K562 (cell line): ENCODE results near the gene LIN28A. TPM values are rescaled to one million over a fixed set of nuclear protein-coding genes. Genes with fewer than 3 reads are reported as not detected.
A peak's percentile ranks its signal among the peaks of the same experiment; 100 is the strongest.

ENCODE experiments used
- BRF2 ChIP-seq: IDR thresholded peaks from 3 replicates; pipeline ENCODE4 v1.6.1; 2011; ENCODE audit warnings: borderline replicate concordance, mild to moderate bottlenecking; ENCODE audit not compliant: insufficient read length, insufficient read depth
- HCFC1 ChIP-seq: IDR thresholded peaks from 2 replicates; pipeline ENCODE4 v1.6.1; 2012; ENCODE audit warnings: low read depth, low read length, improper control_type of control experiment
- HDAC6 ChIP-seq: IDR thresholded peaks from 2 replicates; pipeline ENCODE4 v1.6.1; 2012; ENCODE audit warnings: low read depth, mild to moderate bottlenecking, control low read depth, inconsistent platforms, low read length, moderate library complexity
- HIVEP1 ChIP-seq: fragments of 250-450 bp; sonication (Bioruptor Pico); IDR thresholded peaks from 2 replicates; pipeline ENCODE4 v1.4.0; 2020; ENCODE audit warnings: mild to moderate bottlenecking
- HMG20A ChIP-seq: fragments of 450-650 bp; formaldehyde crosslinking; conservative IDR thresholded peaks from 2 replicates; pipeline ENCODE4 v1.4.0; 2020; ENCODE audit warnings: mild to moderate bottlenecking, mixed read lengths
- MAFF ChIP-seq: IDR thresholded peaks from 2 replicates; pipeline ENCODE4 v1.6.1; 2012; ENCODE audit warnings: low read length, improper control_type of control experiment
- NFE2 ChIP-seq: IDR thresholded peaks from 2 replicates; pipeline ENCODE4 v1.6.1; 2014; ENCODE audit warnings: antibody characterized with exemption, low read depth
- NONO ChIP-seq, 2 experiments: fragments of 200-400 bp in 1 of 2; fragments of 450-650 bp in 1 of 2; formaldehyde crosslinking in 1 of 2; IDR thresholded peaks; 2 replicates each; pipeline ENCODE4 v1.6.1; 2017; ENCODE audit warnings: low read depth in 2 of 2, mild to moderate bottlenecking in 2 of 2, moderate library complexity in 2 of 2, low read length in 1 of 2
- NR2F6 ChIP-seq: fragments of 450-650 bp; formaldehyde crosslinking; IDR thresholded peaks from 2 replicates; pipeline ENCODE4 v1.4.0; 2020; ENCODE audit warnings: mild to moderate bottlenecking
- PCBP1 ChIP-seq: fragments of 200-400 bp; formaldehyde crosslinking; IDR thresholded peaks from 2 replicates; pipeline ENCODE4 v1.6.1; 2018; ENCODE audit warnings: mild to moderate bottlenecking, low read depth, low read length; ENCODE audit not compliant: poor library complexity, severe bottlenecking
- RCOR1 ChIP-seq, 2 experiments: IDR thresholded peaks; 2 replicates each; pipeline ENCODE4 v1.6.1; 2012; ENCODE audit warnings: low read depth in 2 of 2, low read length in 2 of 2, borderline replicate concordance in 1 of 2, improper control_type of control experiment in 1 of 2
- SP2 ChIP-seq: IDR thresholded peaks from 2 replicates; pipeline ENCODE4 v1.6.1; 2011; ENCODE audit warnings: mild to moderate bottlenecking, low read depth, low read length, moderate library complexity; ENCODE audit not compliant: poor library complexity, severe bottlenecking; ENCODE audit errors: extremely low read depth
- TEAD2 ChIP-seq: fragments of 450-650 bp; IDR thresholded peaks from 2 replicates; pipeline ENCODE4 v1.6.1; 2016; ENCODE audit warnings: missing genetic modification characterization, control low read depth, missing compliant biosample characterization
- ZNF134 ChIP-seq: fragments of 250-450 bp; sonication (Bioruptor Pico); conservative IDR thresholded peaks from 2 replicates; pipeline ENCODE4 v1.4.0; 2020
- ZNF140 ChIP-seq: fragments of 250-450 bp; sonication (Bioruptor Pico); IDR thresholded peaks from 2 replicates; pipeline ENCODE4 v1.8.0; 2021; ENCODE audit warnings: moderate library complexity, mild to moderate bottlenecking, inconsistent platforms
- ZNF197 ChIP-seq: fragments of 200-800 bp; sonication (Bioruptor generic); IDR thresholded peaks from 2 replicates; pipeline ENCODE4 v1.6.1; 2016; ENCODE audit warnings: low read depth, missing genetic modification characterization, missing compliant biosample characterization
- ZNF699 ChIP-seq: fragments of 250-450 bp; sonication (Bioruptor Pico); IDR thresholded peaks from 2 replicates; pipeline ENCODE4 v1.8.0; 2021; ENCODE audit warnings: mild to moderate bottlenecking, moderate library complexity; ENCODE audit not compliant: insufficient replicate concordance
- polyA plus RNA-seq, 8 experiments: library from polyadenylated mRNA; depleted of rRNA in 4 of 8; stranded (reverse) in 5 of 8; unstranded in 3 of 8; fragments of >200 nt; fragmentation: Nextera tagmentation in 2 of 8; fragmentation: Illumina TruSeq in 1 of 8; extraction: Ambion mirVana in 2 of 8; extraction: Trizol in 1 of 8; gene quantifications; 2 replicates each; pipeline versions ENCODE4 v1.2.1 to v1.2.3, GENCODE V29; 2011 to 2014; ENCODE audit warnings: inconsistent platforms in 1 of 8, missing spikeins in 1 of 8
- total RNA-seq, 7 experiments: library from RNA; depleted of rRNA in 6 of 7; stranded (reverse); fragments of >200 nt in 6 of 7; fragmentation: Illumina TruSeq in 2 of 7; extraction: Trizol in 2 of 7; gene quantifications; 2 replicates each; pipeline versions ENCODE4 v1.2.1 to v1.2.3, GENCODE V29; 2011 to 2021; ENCODE audit warnings: low replicate concordance in 1 of 7
- TF ChIP-seq, protein P1 (sequence below): sonication (generic); formaldehyde crosslinking; IDR thresholded peaks from 2 replicates; pipeline ENCODE4 v1.8.0; 2022; ENCODE audit warnings: mild to moderate bottlenecking, missing genetic modification reagents
- TF ChIP-seq, protein P2 (sequence below): fragments of 450-650 bp; IDR thresholded peaks from 2 replicates; pipeline ENCODE4 v1.6.1; 2016
- TF ChIP-seq, protein P3 (sequence below): sonication (generic); formaldehyde crosslinking; IDR thresholded peaks from 2 replicates; pipeline ENCODE4 v1.8.0; 2022; ENCODE audit warnings: mild to moderate bottlenecking, missing genetic modification reagents
- TF ChIP-seq, protein P4 (sequence below), 2 experiments: fragments of 250-450 bp in 1 of 2; fragments of 450-650 bp in 1 of 2; sonication (Bioruptor Pico) in 1 of 2; IDR thresholded peaks; 2 replicates each; pipeline versions ENCODE4 v1.6.1 to v1.8.0; 2016 to 2021; ENCODE audit warnings: mild to moderate bottlenecking in 2 of 2, moderate library complexity in 2 of 2, missing compliant biosample characterization in 1 of 2, missing genetic modification characterization in 1 of 2

The LIN28A gene
- total and polyA plus RNA-seq, 9 of the 15 experiments (the other 6 are each of a cell fraction or from before 2014, with no cell fraction given): 0.80 to 5.4 (median 3.9) TPM

GRCh38 chr1:26363549-26364448, 46.8 kb upstream of the LIN28A start (continued):
- no peak for TF ChIP-seq MAFF
- TF ChIP-seq BRF2: no peak
- TF ChIP-seq, protein P1, sequence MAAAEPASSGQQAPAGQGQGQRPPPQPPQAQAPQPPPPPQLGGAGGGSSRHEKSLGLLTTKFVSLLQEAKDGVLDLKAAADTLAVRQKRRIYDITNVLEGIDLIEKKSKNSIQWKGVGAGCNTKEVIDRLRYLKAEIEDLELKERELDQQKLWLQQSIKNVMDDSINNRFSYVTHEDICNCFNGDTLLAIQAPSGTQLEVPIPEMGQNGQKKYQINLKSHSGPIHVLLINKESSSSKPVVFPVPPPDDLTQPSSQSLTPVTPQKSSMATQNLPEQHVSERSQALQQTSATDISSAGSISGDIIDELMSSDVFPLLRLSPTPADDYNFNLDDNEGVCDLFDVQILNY (CRISPR knock-in tag): no peak
- TF ChIP-seq, protein P2, sequence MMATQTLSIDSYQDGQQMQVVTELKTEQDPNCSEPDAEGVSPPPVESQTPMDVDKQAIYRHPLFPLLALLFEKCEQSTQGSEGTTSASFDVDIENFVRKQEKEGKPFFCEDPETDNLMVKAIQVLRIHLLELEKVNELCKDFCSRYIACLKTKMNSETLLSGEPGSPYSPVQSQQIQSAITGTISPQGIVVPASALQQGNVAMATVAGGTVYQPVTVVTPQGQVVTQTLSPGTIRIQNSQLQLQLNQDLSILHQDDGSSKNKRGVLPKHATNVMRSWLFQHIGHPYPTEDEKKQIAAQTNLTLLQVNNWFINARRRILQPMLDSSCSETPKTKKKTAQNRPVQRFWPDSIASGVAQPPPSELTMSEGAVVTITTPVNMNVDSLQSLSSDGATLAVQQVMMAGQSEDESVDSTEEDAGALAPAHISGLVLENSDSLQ: no peak
- no peak for TF ChIP-seq ZNF134 (CRISPR knock-in tag)
- TF ChIP-seq NONO (IDR thresholded peaks at IDR 0.05; ENCODE audit: low read depth in 2 of 2, low read length in 1 of 2): peak in 1 of 2 experiments; percentile 52; a peak in 1 of 4 replicates
- TF ChIP-seq RCOR1 (IDR thresholded peaks at IDR 0.05; ENCODE audit: borderline replicate concordance in 1 of 2, low read depth in 2 of 2, low read length in 2 of 2): peak; percentile 68 to 90; a peak in 3 of 4 replicates
- TF ChIP-seq TEAD2 (tag): no peak
- no peak for TF ChIP-seq HMG20A (CRISPR knock-in tag)
- TF ChIP-seq NR2F6: no peak
- no peak; the same call in 1 of the 2 replicates for TF ChIP-seq HCFC1
- no peak for TF ChIP-seq ZNF197 (CRISPR knock-in tag)
- TF ChIP-seq, protein P3, sequence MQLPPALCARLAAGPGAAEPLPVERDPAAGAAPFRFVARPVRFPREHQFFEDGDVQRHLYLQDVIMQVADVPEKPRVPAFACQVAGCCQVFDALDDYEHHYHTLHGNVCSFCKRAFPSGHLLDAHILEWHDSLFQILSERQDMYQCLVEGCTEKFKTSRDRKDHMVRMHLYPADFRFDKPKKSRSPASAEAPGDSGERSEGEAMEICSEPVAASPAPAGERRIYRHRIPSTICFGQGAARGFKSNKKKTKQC (CRISPR knock-in tag): no peak
- TF ChIP-seq NFE2: no peak
- TF ChIP-seq, protein P4, sequence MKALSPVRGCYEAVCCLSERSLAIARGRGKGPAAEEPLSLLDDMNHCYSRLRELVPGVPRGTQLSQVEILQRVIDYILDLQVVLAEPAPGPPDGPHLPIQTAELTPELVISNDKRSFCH (CRISPR knock-in tag; IDR thresholded peaks at IDR 0.05): no peak
- TF ChIP-seq, protein P4 (tag; IDR thresholded peaks at IDR 0.05): no peak
- TF ChIP-seq ZNF140: no peak
- no peak for TF ChIP-seq HDAC6
- TF ChIP-seq SP2: no peak
- TF ChIP-seq PCBP1: no peak
- 0 out of 2 replicates have a peak, but pooled peaks have one; percentile 48 for TF ChIP-seq HIVEP1 (CRISPR knock-in tag)
- no peak for TF ChIP-seq ZNF699
